Measurements from ENCODE around the gene KRT71.
"Not testable (repeated sequence)": the region's sequence is repeated elsewhere in the genome, so short reads cannot be mapped to it uniquely, and the experiment has no call there.

KRT71 gene

GRCh38 chr12:52519826-52520662 is 32.9 kb downstream of the KRT71 start, which contains the start of gene KRT5:
Gene KRT5, minus strand, starts transcription at chr12:52520394. Its CDS starts 98 bp downstream, at chr12:52520296.
- no peak for DNase-seq

DNA sequence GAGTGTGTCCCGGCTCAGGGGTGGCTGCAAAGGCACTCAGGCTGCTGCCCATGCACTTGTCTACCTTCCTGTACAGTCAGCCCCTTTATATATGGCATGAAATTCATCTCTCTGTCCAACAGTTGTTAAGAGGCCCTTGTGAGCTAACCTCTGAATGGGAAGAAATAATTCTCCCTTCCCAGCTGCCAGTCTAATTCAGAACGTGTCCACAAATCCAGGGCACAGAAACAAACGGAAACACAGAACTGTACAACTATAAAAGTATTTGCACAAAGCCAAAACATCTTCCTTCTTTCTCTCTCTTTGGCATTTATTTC is 33.6 kb downstream of the KRT71 start:
- DNase-seq = no peak

DNA sequence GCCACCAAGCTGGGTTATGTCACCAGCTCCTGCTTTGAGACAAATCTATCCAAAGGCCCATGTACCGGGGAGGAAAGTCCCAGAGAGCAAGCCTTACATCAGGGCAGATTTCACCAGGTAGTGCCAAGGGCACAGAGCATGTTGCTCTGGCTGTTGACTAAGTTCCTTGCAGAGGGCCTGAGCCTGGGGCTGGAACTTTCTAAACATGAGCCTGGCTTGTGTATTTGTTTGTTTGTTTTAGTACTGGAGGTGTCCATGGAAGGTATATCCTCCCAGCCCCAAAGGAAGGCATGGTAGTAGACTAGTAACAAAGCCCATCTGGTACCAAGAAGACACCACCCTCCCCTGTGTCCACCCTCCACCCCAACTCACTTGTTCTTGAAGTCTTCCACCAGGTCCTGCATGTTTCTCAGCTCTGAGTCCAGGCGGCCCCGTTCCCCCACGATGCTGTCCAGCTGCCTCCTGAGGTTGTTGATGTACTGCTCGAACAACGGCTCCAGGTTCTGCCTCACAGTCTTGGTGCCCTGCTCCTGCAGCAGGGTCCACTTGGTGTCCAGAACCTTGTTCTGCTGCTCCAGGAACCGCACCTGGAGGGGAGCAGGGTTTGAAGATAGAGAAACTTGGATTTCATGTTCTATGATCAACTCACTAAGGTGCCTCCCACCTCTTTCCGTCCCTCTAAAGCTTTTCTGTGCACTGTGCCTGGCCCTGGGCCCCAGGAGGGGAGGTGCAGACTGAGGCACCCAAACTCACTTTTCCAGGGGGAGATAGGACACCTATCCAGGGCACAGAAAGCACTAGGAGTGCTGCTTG is 34.2 kb downstream of the KRT71 start:
- DNase-seq = no peak

- DNase-seq = no peak
These were observed 35.1 kb downstream of the KRT71 start for GRCh38 chr12:52517888-52518287.

- no peak for DNase-seq
These were observed 35.7 kb downstream of the KRT71 start for GRCh38 chr12:52517005-52517835.

DNA sequence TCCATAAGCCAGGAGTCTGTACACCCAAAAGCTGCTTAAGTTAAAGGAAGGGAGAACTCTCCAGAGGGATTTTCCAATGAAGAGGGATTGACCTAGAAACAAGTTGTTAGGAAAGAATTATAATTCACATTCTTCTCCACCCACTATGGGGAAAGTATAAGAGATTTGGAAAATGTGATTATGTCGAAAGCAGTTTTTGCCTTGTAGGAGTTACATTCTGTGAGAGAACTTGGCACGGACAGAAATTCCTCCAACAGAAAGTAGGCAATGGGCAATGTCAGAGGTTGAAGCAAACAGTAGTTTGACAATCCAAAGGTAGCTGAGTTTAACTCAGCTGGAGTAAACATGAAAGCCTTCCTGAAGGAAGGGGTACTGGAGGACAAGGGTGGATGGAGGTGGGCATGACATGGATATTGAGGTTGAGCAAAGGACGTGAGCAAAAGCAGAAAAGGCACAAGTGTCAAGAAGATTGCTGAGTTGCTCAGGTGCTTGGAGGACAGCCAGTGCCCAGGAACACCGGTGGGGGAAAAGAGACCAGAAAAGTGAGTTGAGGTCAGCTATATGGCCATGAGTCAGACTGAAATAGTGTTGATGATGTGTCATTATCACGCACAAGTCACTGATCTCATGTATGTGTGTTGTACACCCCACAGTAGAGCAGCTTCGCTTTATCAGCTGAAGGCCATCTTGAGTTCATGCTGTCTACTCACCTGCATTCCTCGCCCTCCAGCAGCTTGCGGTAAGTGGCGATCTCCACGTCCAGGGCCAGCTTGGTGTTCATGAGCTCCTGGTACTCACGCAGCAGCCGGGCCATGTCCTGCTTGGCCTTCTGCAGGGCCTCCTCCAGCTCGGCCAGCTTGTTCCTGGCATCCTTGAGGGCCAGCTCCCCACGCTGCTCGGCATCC is 36.8 kb downstream of the KRT71 start:
- no peak for DNase-seq

DNA sequence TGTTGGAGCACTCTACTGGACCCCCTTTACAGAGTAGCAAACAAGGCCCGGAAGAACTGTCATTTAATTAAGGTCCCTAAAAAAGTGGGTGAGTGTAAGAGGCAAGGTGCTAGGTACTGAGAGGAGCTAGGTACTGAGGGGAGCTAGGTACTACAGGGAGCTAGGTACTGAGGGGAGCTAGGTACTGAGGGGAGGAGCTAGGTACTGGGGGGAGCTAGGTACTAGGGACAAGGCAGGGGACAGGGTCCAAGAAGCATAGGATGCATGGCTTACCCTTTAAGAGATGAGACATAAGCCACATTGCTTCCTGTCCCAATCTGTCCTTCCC is 37.7 kb downstream of the KRT71 start:
- DNase-seq = no peak

GRCh38 chr12:52514471-52515318 is 38.2 kb downstream of the KRT71 start:
- DNase-seq = no peak

DNA sequence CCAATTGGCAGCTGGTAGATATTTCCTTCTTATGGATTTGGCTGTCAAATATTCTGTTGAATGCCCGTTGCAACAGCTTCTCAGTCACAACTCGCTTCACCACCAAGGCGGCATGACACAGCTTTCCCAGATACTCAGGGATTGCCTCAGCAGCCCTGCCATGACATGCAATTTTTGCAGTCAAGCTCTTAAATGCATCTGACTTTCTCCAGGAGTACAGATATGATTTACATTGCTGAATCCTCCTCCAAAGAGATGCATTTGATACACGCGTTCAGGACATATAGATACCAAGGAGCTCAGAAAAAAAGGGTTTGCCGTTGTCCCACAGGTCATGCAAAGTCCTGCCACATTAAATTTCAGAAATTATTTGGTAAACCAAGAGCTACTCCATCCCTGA is 39.2 kb downstream of the KRT71 start:
- no peak for DNase-seq

GRCh38 chr12:52508211-52508610 is 44.7 kb downstream of the KRT71 start:
- DNase-seq = no peak

DNA sequence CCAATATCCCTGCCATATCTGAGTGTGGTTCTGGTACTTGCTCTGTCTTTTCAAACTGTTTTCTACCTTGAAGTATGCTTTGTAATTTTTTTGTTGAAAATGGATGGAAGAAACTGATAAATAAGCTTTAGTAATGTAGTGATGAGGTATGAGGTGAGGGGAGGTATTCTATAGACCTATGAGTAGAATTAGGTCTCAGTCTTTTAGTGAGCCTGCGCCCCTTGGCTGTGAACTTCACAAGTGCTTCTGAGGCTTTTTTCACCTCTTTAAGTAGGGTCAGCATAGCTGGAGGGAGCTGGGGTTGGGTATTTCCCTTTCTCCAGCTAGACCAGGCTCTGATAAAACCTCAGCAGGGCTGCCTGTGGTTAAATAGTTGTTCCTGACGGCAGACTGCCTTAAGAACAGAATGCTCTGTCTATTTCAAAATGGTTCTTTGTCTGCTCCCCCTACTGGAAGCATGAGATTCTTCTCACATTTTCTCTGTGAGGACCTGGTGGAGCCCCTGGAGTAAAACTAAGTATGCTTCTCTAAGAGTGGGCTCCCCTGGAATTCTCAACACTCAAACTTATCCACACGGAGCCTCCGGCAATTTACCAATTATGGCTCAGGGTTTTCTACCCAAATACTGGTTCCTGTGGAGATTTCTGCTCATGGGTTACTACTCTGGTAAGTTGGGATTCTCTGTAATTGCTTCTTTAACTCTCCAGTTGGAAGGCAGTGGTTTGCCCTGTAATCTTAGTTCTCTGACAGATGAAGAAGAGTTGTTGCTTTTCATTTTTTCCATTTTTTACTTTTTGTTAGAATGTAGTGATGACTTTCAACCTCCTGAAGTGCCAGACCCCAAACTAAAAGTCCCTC is 45.9 kb downstream of the KRT71 start:
- peak in 1 of 5 experiments; percentile 19 for DNase-seq

GRCh38 chr12:52502877-52503276 is 50.1 kb downstream of the KRT71 start:
- no peak for DNase-seq

DNA sequence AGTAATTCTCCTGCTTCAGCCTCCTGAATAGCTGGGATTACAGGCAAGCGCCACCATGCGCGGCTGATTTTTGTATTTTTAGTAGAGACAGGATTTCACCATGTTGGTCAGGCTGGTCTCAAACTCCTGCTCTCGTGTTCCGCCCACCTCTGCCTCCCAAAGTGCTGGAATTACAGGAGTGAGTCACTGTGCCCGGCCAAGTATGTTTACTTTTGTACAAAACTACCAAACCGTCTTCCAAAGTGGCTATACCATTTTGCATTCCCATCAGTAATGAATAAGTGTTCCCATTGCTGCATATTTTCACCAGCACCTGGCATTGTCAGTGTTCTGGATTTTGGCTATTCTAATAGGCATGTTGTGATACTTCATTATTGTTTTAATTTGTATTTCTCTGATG is 51.5 kb downstream of the KRT71 start:
- no peak for DNase-seq

DNA sequence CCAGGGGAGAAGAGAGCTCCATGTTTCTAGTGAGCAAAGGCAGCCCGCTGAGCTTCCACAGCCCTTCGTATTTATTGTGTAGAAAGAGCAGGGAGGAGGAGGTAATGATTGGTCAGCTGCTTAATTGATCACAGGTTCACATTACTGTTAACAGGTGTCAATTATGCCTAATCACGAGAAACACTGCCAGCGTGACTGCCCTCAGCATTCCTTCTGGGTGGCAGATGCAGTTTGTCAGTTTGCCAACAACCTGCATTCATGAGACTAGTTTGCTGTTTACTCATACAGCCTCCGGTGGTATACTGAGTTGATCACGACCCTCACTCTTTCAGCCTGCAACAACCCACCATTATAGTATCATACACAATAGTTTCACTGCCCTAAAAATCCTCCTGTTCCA is 52.4 kb downstream of the KRT71 start:
- DNase-seq = not testable (repeated sequence)

- no peak for DNase-seq
These were observed 53.0 kb downstream of the KRT71 start for GRCh38 chr12:52499806-52500560.

DNA sequence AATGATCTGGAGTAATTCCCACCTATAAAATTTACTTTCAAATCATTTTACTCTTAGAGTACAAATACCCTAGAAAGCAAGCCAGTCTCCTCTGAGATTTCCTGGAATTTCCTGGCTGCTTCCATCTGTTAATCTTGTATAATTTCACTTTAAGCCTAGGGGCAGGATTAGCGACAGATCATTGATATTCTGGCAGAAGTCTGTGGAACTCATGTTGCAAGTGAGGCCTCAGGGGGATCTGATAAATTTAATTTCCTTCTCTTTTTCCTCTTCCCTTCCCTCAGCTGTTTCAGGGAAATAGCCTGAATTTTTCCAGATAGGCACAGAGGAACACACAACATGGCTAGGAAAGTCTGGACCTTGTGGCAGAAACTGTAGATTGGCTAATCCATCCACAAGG is 54.0 kb downstream of the KRT71 start:
- no peak for DNase-seq

DNA sequence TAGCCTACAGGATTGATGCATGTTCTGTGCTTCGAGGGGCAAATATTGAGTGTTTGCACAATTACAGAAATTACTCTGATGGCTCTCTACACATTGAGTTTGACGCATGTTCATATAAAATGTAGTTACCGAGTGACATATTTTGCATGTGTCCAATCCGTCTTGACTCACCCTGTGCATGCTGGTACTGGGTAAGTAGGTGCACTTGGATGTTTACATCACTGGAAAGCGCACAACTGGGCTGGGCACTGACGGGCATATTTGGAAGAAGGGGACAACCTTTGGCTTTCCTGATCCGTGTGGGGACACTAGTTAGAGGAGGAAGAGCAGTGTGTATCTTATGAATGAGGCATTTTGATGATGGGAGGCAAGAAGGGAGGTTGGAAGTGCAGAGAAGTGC is 55.0 kb downstream of the KRT71 start:
- no peak for DNase-seq

GRCh38 chr12:52496590-52497071 is 56.3 kb downstream of the KRT71 start:
- no peak for DNase-seq

GRCh38 chr12:52496054-52496453 is 56.9 kb downstream of the KRT71 start:
- DNase-seq = no peak
